Measurements from ENCODE around the gene NPR2. TPM values are rescaled to one million over a fixed set of nuclear protein-coding genes. Genes with fewer than 3 reads are reported as not detected.

The NPR2 gene
- total RNA-seq, 1 experiment from 2014 or later, result 1.1 TPM

Small RNA genes lying within 50 kb of the gene (small RNA-seq; reads per million reads assigned to genes)
- gene HINT2, result 0 to 0.05 reads per million in 2 experiments

Other genes starting within 250 kb of the NPR2 start
- gene TESK1, start 186.3 kb upstream of the NPR2 start, total RNA-seq (2014; rRNA removed; shearing (Covaris generic)), result 4.1 and 5.5 TPM in 2 replicates
- gene CD72, start 173.2 kb upstream of the NPR2 start, total RNA-seq (2014; rRNA removed; shearing (Covaris generic)), result 0.43 and 0.63 TPM in 2 replicates
- gene SIT1, start 140.7 kb upstream of the NPR2 start, total RNA-seq (2014; rRNA removed; shearing (Covaris generic)), result not detected in 2 replicates
- 21,584 and 34,307 TPM in 2 replicates for gene RMRP, start 133.6 kb upstream of the NPR2 start, total RNA-seq (2014; rRNA removed; shearing (Covaris generic))
- gene CCDC107, start 133.3 kb upstream of the NPR2 start, total RNA-seq (2014; rRNA removed; shearing (Covaris generic)), result 11.8 and 20.0 TPM in 2 replicates
- 4.8 and 5.9 TPM in 2 replicates for gene ARHGEF39, start 126.4 kb upstream of the NPR2 start, total RNA-seq (2014; rRNA removed; shearing (Covaris generic))
- gene CA9, start 117.7 kb upstream of the NPR2 start, total RNA-seq (2014; rRNA removed; shearing (Covaris generic)), result 0.29 TPM in 1 of 2 replicates, not detected in the other
- gene TPM2, start 101.7 kb upstream of the NPR2 start, total RNA-seq (2014; rRNA removed; shearing (Covaris generic)), result 3.5 and 3.8 TPM in 2 replicates
- 58.0 and 66.8 TPM in 2 replicates for gene TLN1, start 59.4 kb upstream of the NPR2 start, total RNA-seq (2014; rRNA removed; shearing (Covaris generic))
- 21.8 and 27.2 TPM in 2 replicates for gene CREB3, start 58.9 kb upstream of the NPR2 start, total RNA-seq (2014; rRNA removed; shearing (Covaris generic))
- 32.1 and 37.1 TPM in 2 replicates for gene GBA2, start 42.4 kb upstream of the NPR2 start, total RNA-seq (2014; rRNA removed; shearing (Covaris generic))
- 12.2 and 12.4 TPM in 2 replicates for gene RGP1, start 42.3 kb upstream of the NPR2 start, total RNA-seq (2014; rRNA removed; shearing (Covaris generic))
- not detected in 2 replicates for gene MSMP, start 37.3 kb upstream of the NPR2 start, total RNA-seq (2014; rRNA removed; shearing (Covaris generic))
- gene SPAG8, start 20.7 kb downstream of the NPR2 start, total RNA-seq (2014; rRNA removed; shearing (Covaris generic)), result 0.05 TPM in 1 of 2 replicates, not detected in the other
- 19.7 and 26.2 TPM in 2 replicates for gene HINT2, start 23.5 kb downstream of the NPR2 start, total RNA-seq (2014; rRNA removed; shearing (Covaris generic))
- gene FAM221B, start 37.1 kb downstream of the NPR2 start, total RNA-seq (2014; rRNA removed; shearing (Covaris generic)), result not detected in 2 replicates
- 0.55 and 1.0 TPM in 2 replicates for gene TMEM8B, start 37.6 kb downstream of the NPR2 start, total RNA-seq (2014; rRNA removed; shearing (Covaris generic))
- not detected in 2 replicates for gene OR13J1, start 78.8 kb downstream of the NPR2 start, total RNA-seq (2014; rRNA removed; shearing (Covaris generic))
- not detected in 2 replicates for gene HRCT1, start 114.6 kb downstream of the NPR2 start, total RNA-seq (2014; rRNA removed; shearing (Covaris generic))
- not detected in 2 replicates for gene SPAAR, start 117.9 kb downstream of the NPR2 start, total RNA-seq (2014; rRNA removed; shearing (Covaris generic))
- gene OR2S2, start 166.6 kb downstream of the NPR2 start, total RNA-seq (2014; rRNA removed; shearing (Covaris generic)), result not detected in 2 replicates
- gene RECK, start 245.3 kb downstream of the NPR2 start, total RNA-seq (2014; rRNA removed; shearing (Covaris generic)), result 7.9 and 10.0 TPM in 2 replicates

Data from SK-MEL-5 (cell line).